Measurements from ENCODE around the gene LATS2. TPM values are rescaled to one million over a fixed set of nuclear protein-coding genes. Genes with fewer than 3 reads are reported as not detected.

Gene LATS2
- total RNA-seq, 1 experiment from 2014 or later = 18.8 TPM

DNA sequence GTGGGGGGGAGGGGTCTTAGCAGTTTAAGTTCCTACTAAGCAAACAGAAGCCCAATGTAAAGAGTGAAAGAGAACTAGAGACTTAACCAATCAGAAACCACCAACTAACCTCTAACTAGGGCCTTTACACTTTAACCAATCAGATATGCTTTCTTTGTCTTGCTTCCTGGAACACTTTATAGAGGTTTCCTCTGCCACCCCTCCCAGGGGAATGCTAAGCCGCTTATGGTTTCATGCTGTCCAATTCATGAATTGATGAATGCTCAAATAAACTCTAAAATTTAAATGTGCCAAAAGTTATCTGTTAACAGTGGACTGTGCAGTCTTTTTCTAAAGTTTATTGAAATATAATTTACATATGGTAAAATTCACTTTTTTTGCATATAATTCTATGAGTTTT lies 33.9 kb upstream of the LATS2 start:
- CTCF ChIA-PET = no interaction called here
- no peak for ATAC-seq

More for the DNA sequence above, 33.9 kb upstream of the LATS2 start:
- DNase-seq (ENCODE audit: low read depth, low spot score) = no peak
- ChIA-PET RAD21 (ENCODE audit: low non-redundant PET in 1 of 2, low total read pairs in 2 of 2, uncharacterized antibody in 2 of 2, unreplicated experiment in 2 of 2) (no interaction called here), POLR2A (interaction anchor here (0.7 kb wide), 1 partner anchor 658 kb away, joined by 3 read pairs; no protein-coding TSS in a partner anchor)
- TF ChIP-seq SIN3A (IDR thresholded peaks at IDR 0.05; ENCODE audit: low read depth) (no peak), POLR2A (IDR thresholded peaks at IDR 0.05; ENCODE audit: borderline replicate concordance, extremely low read depth, insufficient read depth, insufficient read length) (no peak), TCF7L2 (IDR thresholded peaks at IDR 0.05; ENCODE audit: borderline replicate concordance, extremely low read depth, insufficient read depth, insufficient read length) (no peak), JUND (IDR thresholded peaks at IDR 0.05) (no peak), ELF1 (IDR thresholded peaks at IDR 0.05; ENCODE audit: borderline replicate concordance, low read depth) (no peak), EZH2 (IDR thresholded peaks at IDR 0.05) (no peak), EGR1 (IDR thresholded peaks at IDR 0.05; ENCODE audit: low read depth) (no peak), CEBPB (IDR thresholded peaks at IDR 0.05; ENCODE audit: low read depth) (no peak), POLR2AphosphoS5 (IDR thresholded peaks at IDR 0.05; ENCODE audit: low read depth, low read length) (no peak), SP1 (IDR thresholded peaks at IDR 0.05; ENCODE audit: low read depth) (no peak), EZH2phosphoT487 (IDR thresholded peaks at IDR 0.05; ENCODE audit: borderline replicate concordance) (no peak), YY1 (IDR thresholded peaks at IDR 0.05; ENCODE audit: extremely low read depth, insufficient replicate concordance, low read depth, low read length) (no peak), CBX3 (IDR thresholded peaks at IDR 0.05; ENCODE audit: low read depth) (no peak)
- TF ChIP-seq, protein P1, sequence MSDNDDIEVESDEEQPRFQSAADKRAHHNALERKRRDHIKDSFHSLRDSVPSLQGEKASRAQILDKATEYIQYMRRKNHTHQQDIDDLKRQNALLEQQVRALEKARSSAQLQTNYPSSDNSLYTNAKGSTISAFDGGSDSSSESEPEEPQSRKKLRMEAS (IDR thresholded peaks at IDR 0.05) = no peak
- TF ChIP-seq, protein P2, sequence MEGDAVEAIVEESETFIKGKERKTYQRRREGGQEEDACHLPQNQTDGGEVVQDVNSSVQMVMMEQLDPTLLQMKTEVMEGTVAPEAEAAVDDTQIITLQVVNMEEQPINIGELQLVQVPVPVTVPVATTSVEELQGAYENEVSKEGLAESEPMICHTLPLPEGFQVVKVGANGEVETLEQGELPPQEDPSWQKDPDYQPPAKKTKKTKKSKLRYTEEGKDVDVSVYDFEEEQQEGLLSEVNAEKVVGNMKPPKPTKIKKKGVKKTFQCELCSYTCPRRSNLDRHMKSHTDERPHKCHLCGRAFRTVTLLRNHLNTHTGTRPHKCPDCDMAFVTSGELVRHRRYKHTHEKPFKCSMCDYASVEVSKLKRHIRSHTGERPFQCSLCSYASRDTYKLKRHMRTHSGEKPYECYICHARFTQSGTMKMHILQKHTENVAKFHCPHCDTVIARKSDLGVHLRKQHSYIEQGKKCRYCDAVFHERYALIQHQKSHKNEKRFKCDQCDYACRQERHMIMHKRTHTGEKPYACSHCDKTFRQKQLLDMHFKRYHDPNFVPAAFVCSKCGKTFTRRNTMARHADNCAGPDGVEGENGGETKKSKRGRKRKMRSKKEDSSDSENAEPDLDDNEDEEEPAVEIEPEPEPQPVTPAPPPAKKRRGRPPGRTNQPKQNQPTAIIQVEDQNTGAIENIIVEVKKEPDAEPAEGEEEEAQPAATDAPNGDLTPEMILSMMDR (IDR thresholded peaks at IDR 0.05 in 2 of 3, conservative IDR thresholded peaks at IDR 0.05 in 1 of 3; ENCODE audit: borderline replicate concordance in 1 of 3, insufficient read depth in 1 of 3, low read depth in 2 of 3, low read length in 2 of 3) = no peak
- TF ChIP-seq, protein P3, sequence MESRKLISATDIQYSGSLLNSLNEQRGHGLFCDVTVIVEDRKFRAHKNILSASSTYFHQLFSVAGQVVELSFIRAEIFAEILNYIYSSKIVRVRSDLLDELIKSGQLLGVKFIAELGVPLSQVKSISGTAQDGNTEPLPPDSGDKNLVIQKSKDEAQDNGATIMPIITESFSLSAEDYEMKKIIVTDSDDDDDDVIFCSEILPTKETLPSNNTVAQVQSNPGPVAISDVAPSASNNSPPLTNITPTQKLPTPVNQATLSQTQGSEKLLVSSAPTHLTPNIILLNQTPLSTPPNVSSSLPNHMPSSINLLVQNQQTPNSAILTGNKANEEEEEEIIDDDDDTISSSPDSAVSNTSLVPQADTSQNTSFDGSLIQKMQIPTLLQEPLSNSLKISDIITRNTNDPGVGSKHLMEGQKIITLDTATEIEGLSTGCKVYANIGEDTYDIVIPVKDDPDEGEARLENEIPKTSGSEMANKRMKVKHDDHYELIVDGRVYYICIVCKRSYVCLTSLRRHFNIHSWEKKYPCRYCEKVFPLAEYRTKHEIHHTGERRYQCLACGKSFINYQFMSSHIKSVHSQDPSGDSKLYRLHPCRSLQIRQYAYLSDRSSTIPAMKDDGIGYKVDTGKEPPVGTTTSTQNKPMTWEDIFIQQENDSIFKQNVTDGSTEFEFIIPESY (IDR thresholded peaks at IDR 0.05; ENCODE audit: extremely low read depth, insufficient replicate concordance, low read length) = no peak
- TF ChIP-seq, protein P4, sequence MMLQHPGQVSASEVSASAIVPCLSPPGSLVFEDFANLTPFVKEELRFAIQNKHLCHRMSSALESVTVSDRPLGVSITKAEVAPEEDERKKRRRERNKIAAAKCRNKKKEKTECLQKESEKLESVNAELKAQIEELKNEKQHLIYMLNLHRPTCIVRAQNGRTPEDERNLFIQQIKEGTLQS (IDR thresholded peaks at IDR 0.05) = no peak
- H3K36me3 ChIP-seq (ENCODE audit: control insufficient read depth in 1 of 2, insufficient read depth in 2 of 2, low read length in 2 of 2) = no peaks in the 10 kb centered on the region
- no peak overlapping the region for H3K4me2 ChIP-seq (ENCODE audit: low read length)
- no peaks in the 10 kb centered on the region for H3K9me2 ChIP-seq (ENCODE audit: insufficient read depth)
- intact Hi-C loops (cut with micrococcal nuclease) = no loop called here
- no TSS peak for BruUV-seq (replicated peaks)
- no peak overlapping the region for H3K9ac ChIP-seq (ENCODE audit: low read length)
- no peaks in the 10 kb centered on the region for H3K79me2 ChIP-seq (ENCODE audit: insufficient read depth, low read length)
- H3K4me3 ChIP-seq (replicated peaks in 1 of 2; ENCODE audit: low read depth in 1 of 2, low read length in 2 of 2) = no peak overlapping the region
- no peaks in the 10 kb centered on the region for H3K27me3 ChIP-seq (ENCODE audit: insufficient read depth, low read length)
- no peaks in the 10 kb centered on the region for H3K9me3 ChIP-seq (ENCODE audit: control insufficient read depth in 1 of 2, insufficient read depth in 1 of 2, low read depth in 1 of 2, low read length in 2 of 2)
- no peaks in the 10 kb centered on the region for H3K4me1 ChIP-seq (ENCODE audit: control insufficient read depth in 1 of 2, insufficient read depth in 2 of 2, low read length in 2 of 2)
- no peaks in the 10 kb centered on the region for H4K20me1 ChIP-seq (ENCODE audit: insufficient read depth)
- no peak overlapping the region for H3K27ac ChIP-seq (ENCODE audit: low read depth, low read length)
- H2AFZ ChIP-seq (ENCODE audit: low read depth, low read length, poor library complexity, severe bottlenecking) = no peak overlapping the region

Data from HCT116 (cell line).